GM12892 (cell line): ENCODE measurements around the gene PLAU.

Experiments used
- POLR2A ChIP-seq: IDR thresholded peaks from 2 replicates; pipeline ENCODE4 v1.6.1; 2011; ENCODE audit warnings: low read depth, low read length, control low read depth
- POLR2AphosphoS5 ChIP-seq: IDR thresholded peaks from 2 replicates; pipeline ENCODE4 v1.6.1; 2011; ENCODE audit warnings: low read depth, low read length, control low read depth

GRCh38 chr10:73955719-73956118, 44.8 kb downstream of the PLAU start:
- no peak for TF ChIP-seq POLR2AphosphoS5
- TF ChIP-seq POLR2A, result no peak
